CD4-positive, alpha-beta T cell (primary cell): ENCODE measurements around the gene SPG11. TPM values are rescaled to one million over a fixed set of nuclear protein-coding genes. Genes with fewer than 3 reads are reported as not detected.

Source experiments
- ATAC-seq: fragments of 200-7000 bp; cut with Tn5 transposase; one replicate; pipeline ENCODE4 v1.10.0; 2022; ENCODE audit warnings: mild to moderate bottlenecking; ENCODE audit not compliant: poor library complexity
- CTCF ChIA-PET: fragments of 350-600 bp; sonication (Branson Sonifier 250); formaldehyde crosslinking; loops from one replicate; lab custom pipeline; 2021; ENCODE audit warnings: antibody characterized with exemption, inconsistent platforms; lab: Charles Lee
- POLR2A ChIA-PET: fragments of 350-600 bp; sonication (Branson Sonifier 250); formaldehyde crosslinking; loops from one replicate; lab custom pipeline; 2021; ENCODE audit warnings: antibody characterized with exemption, inconsistent platforms; lab: Charles Lee
- DNase-seq, 14 experiments: peaks; one replicate each; pipeline ENCODE4 v3.0.0-alpha.2; 2013 to 2020; ENCODE audit warnings: mixed read lengths in 2 of 14
- H3K27ac ChIP-seq, 2 donors: one replicate each; pipeline versions ENCODE4 v1.5.1 to v1.7.0; 2013; ENCODE audit warnings: low read length in 2 of 2, low read depth in 1 of 2, mild to moderate bottlenecking in 1 of 2
- H3K27me3 ChIP-seq, 2 experiments: 1 replicate in 1 of 2; 2 replicates in 1 of 2; pipeline versions ENCODE4 v1.6.1 to v1.7.0; 2013; ENCODE audit warnings: low read length in 2 of 2, control low read depth in 1 of 2, mild to moderate bottlenecking in 1 of 2, moderate library complexity in 1 of 2; ENCODE audit not compliant: insufficient read depth in 2 of 2, control insufficient read depth in 1 of 2
- H3K36me3 ChIP-seq: one replicate; pipeline ENCODE4 v1.6.1; 2013; ENCODE audit warnings: low read length, control low read depth; ENCODE audit not compliant: insufficient read depth
- H3K4me1 ChIP-seq: one replicate; pipeline ENCODE4 v1.6.1; 2013; ENCODE audit warnings: low read length, control low read depth; ENCODE audit not compliant: insufficient read depth
- H3K4me3 ChIP-seq: one replicate; pipeline ENCODE4 v1.5.1; 2013; ENCODE audit warnings: mild to moderate bottlenecking, low read length, moderate library complexity
- H3K9me3 ChIP-seq, 2 experiments: 1 replicate in 1 of 2; 2 replicates in 1 of 2; pipeline versions ENCODE4 v1.6.1 to v1.7.0; 2013; ENCODE audit warnings: low read length in 2 of 2, mild to moderate bottlenecking in 2 of 2, control low read depth in 1 of 2, moderate library complexity in 1 of 2; ENCODE audit not compliant: control insufficient read depth in 1 of 2, insufficient read depth in 1 of 2
- H3K27ac Mint-ChIP-seq: one replicate; pipeline ENCODE4 v1.8.0; 2020; ENCODE audit warnings: mixed read lengths
- H3K27me3 Mint-ChIP-seq: one replicate; pipeline ENCODE4 v1.8.0; 2021; ENCODE audit warnings: mixed read lengths
- H3K36me3 Mint-ChIP-seq: one replicate; pipeline ENCODE4 v1.8.0; 2021; ENCODE audit warnings: low read depth, mixed read lengths
- H3K4me1 Mint-ChIP-seq: one replicate; pipeline ENCODE4 v1.8.0; 2021; ENCODE audit warnings: low read depth, mixed read lengths
- H3K4me3 Mint-ChIP-seq: one replicate; pipeline ENCODE4 v1.8.0; 2020; ENCODE audit warnings: mild to moderate bottlenecking, mixed read lengths
- H3K9me3 Mint-ChIP-seq: one replicate; pipeline ENCODE4 v1.8.0; 2020; ENCODE audit warnings: mixed read lengths
- intact Hi-C, 2 experiments: fragments of 100-400 bp; cut with DNase I in 1 of 2; cut with micrococcal nuclease in 1 of 2; formaldehyde crosslinking; loops; one replicate each; pipeline versions ENCODE4 v1.15.1 to v1.9.0; 2023 to 2025; cut with DNase I, micrococcal nuclease
- total RNA-seq, 174 experiments: library from RNA in 2 of 174; stranded (reverse) in 2 of 174; gene quantifications; one replicate each; pipeline ENCODE4 v1.2.3 and lab custom pipeline; 2021 to 2026
- TF ChIP-seq, protein P1 (sequence below): fragments of 200-600 bp; IDR thresholded peaks from one replicate; pipeline ENCODE4 v1.8.0; 2022; ENCODE audit warnings: antibody characterized with exemption, mild to moderate bottlenecking

SPG11 gene
- total RNA-seq, 2 experiments from 2014 or later = 49.9 to 51.3 TPM

GRCh38 chr15:44536302-44536961 is 127.0 kb downstream of the SPG11 start:
- peaks cover 42% of the 10 kb centered on the region for H3K4me1 ChIP-seq
- ATAC-seq (no peak), DNase-seq (no peak)
- H3K27ac Mint-ChIP-seq = peak overlapping the region; percentile 91
- peaks cover 52% of the 10 kb centered on the region for H3K4me1 Mint-ChIP-seq
- ChIA-PET CTCF (interaction anchor here (1.9 to 2.1 kb wide), 2 partner anchors 9 to 10 kb away, joined by 7 to 18 read pairs; no protein-coding TSS in a partner anchor), POLR2A (interaction anchor here (0.6 to 3.5 kb wide), 17 partner anchors 8 to 712 kb away, joined by 3 to 36 read pairs (median 4); partner anchors contain the start of genes B2M, CTDSPL2, GOLM2 and MFAP1)
- H3K36me3 Mint-ChIP-seq = peaks cover 45% of the 10 kb centered on the region
- H3K4me3 ChIP-seq = peak overlapping the region; percentile 68
- peaks cover 16% of the 10 kb centered on the region for H3K36me3 ChIP-seq
- H3K27me3 ChIP-seq = no peaks in the 10 kb centered on the region
- intact Hi-C loops = loop anchor here (1.0 to 5.0 kb wide), 4 partner anchors 109 to 249 kb away; partner anchors contain the start of genes CTDSPL2 (in 2 of the 2), GOLM2 (in 1 of the 2) and SPG11 (in 1 of the 2)
- H3K4me3 Mint-ChIP-seq = peak overlapping the region; percentile 92
- H3K27me3 Mint-ChIP-seq = no peaks in the 10 kb centered on the region
- peak overlapping the region; percentile 69 to 72 for H3K27ac ChIP-seq
- H3K9me3 ChIP-seq = no peaks in the 10 kb centered on the region
- TF ChIP-seq, protein P1, sequence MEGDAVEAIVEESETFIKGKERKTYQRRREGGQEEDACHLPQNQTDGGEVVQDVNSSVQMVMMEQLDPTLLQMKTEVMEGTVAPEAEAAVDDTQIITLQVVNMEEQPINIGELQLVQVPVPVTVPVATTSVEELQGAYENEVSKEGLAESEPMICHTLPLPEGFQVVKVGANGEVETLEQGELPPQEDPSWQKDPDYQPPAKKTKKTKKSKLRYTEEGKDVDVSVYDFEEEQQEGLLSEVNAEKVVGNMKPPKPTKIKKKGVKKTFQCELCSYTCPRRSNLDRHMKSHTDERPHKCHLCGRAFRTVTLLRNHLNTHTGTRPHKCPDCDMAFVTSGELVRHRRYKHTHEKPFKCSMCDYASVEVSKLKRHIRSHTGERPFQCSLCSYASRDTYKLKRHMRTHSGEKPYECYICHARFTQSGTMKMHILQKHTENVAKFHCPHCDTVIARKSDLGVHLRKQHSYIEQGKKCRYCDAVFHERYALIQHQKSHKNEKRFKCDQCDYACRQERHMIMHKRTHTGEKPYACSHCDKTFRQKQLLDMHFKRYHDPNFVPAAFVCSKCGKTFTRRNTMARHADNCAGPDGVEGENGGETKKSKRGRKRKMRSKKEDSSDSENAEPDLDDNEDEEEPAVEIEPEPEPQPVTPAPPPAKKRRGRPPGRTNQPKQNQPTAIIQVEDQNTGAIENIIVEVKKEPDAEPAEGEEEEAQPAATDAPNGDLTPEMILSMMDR = no peak
- H3K9me3 Mint-ChIP-seq = no peaks in the 10 kb centered on the region

- Histone ChIP-seq H3K36me3 (peaks cover 10% of the 10 kb centered on the region), H3K27me3 (no peaks in the 10 kb centered on the region), H3K4me1 (peaks cover 37% of the 10 kb centered on the region), H3K4me3 (peak overlapping the region; percentile 68), H3K9me3 (no peaks in the 10 kb centered on the region), H3K27ac (peak overlapping the region; percentile 69 to 72)
- POLR2A ChIA-PET = interaction anchor here (1.5 to 3.5 kb wide), 2 partner anchors 11 to 43 kb away, joined by 4 to 36 read pairs; no protein-coding TSS in a partner anchor
- TF ChIP-seq, protein P1 = no peak
- H3K9me3 Mint-ChIP-seq = no peaks in the 10 kb centered on the region
- H3K27ac Mint-ChIP-seq = peak overlapping the region; percentile 91
- CTCF ChIA-PET = interaction anchor here (1.1 kb wide), 1 partner anchor 15 kb away, joined by 5 read pairs; no protein-coding TSS in a partner anchor
- ATAC-seq (no peak), DNase-seq (peak in 10 of 14 experiments; percentile 5 to 49 (median 30))
- H3K4me3 Mint-ChIP-seq = peak overlapping the region; percentile 92
- peaks cover 38% of the 10 kb centered on the region for H3K36me3 Mint-ChIP-seq
- peaks cover 46% of the 10 kb centered on the region for H3K4me1 Mint-ChIP-seq
- no peaks in the 10 kb centered on the region for H3K27me3 Mint-ChIP-seq
- intact Hi-C loops = loop anchor here (1.0 to 5.0 kb wide), 4 partner anchors 108 to 248 kb away; partner anchors contain the start of genes CTDSPL2 (in 2 of the 2), GOLM2 (in 1 of the 2) and SPG11 (in 1 of the 2)
Observed at GRCh38 chr15:44535523-44536301, 127.8 kb downstream of the SPG11 start.

- Histone ChIP-seq H3K27ac (no peak overlapping the region), H3K4me3 (no peak overlapping the region), H3K9me3 (no peaks in the 10 kb centered on the region), H3K4me1 (peaks cover 31% of the 10 kb centered on the region), H3K27me3 (no peaks in the 10 kb centered on the region), H3K36me3 (peaks cover 5% of the 10 kb centered on the region)
- ChIA-PET CTCF (interaction anchor here (1.1 kb wide), 1 partner anchor 15 kb away, joined by 5 read pairs; no protein-coding TSS in a partner anchor), POLR2A (interaction anchor here (3.5 kb wide), 1 partner anchor 11 kb away, joined by 36 read pairs; no protein-coding TSS in a partner anchor)
- ATAC-seq (no peak), DNase-seq (no peak)
- TF ChIP-seq, protein P1 = no peak
- intact Hi-C loops = loop anchor here (5.0 kb wide), 2 partner anchors 127 to 248 kb away; partner anchors contain the start of genes GOLM2 (in 1 of the 2) and SPG11 (in 1 of the 2)
- Mint-ChIP-seq H3K27me3 (no peaks in the 10 kb centered on the region), H3K36me3 (peaks cover 32% of the 10 kb centered on the region), H3K9me3 (no peaks in the 10 kb centered on the region), H3K4me1 (peaks cover 43% of the 10 kb centered on the region), H3K4me3 (peak overlapping the region; percentile 92), H3K27ac (peak overlapping the region; percentile 91)
Observed at GRCh38 chr15:44535092-44535491, 128.4 kb downstream of the SPG11 start.
